GM13976 (cell line): ENCODE data around the gene FZR1.
"Not testable (repeated sequence)": the region's sequence is repeated elsewhere in the genome, so short reads cannot be mapped to it uniquely, and the experiment has no call there.

ENCODE experiments used
- DNase-seq: peaks from one replicate; pipeline ENCODE4 v3.0.0; 2012; ENCODE audit warnings: low spot score
- in situ Hi-C: fragments of 300-500 bp; cut with MboI; formaldehyde crosslinking; loops from one replicate; pipeline ENCODE4 v1.12.0; 2022; ENCODE audit warnings: low sequenced_read_pairs, mixed read lengths, inconsistent platforms; ENCODE audit not compliant: unreplicated experiment
- TF ChIP-seq, protein P1 (sequence below): IDR thresholded peaks from 2 replicates; pipeline ENCODE4 v1.5.1; 2012; ENCODE audit warnings: borderline replicate concordance, mild to moderate bottlenecking; ENCODE audit not compliant: insufficient read depth; ENCODE audit errors: extremely low read depth, missing control alignments, control extremely low read depth

Gene FZR1

DNA sequence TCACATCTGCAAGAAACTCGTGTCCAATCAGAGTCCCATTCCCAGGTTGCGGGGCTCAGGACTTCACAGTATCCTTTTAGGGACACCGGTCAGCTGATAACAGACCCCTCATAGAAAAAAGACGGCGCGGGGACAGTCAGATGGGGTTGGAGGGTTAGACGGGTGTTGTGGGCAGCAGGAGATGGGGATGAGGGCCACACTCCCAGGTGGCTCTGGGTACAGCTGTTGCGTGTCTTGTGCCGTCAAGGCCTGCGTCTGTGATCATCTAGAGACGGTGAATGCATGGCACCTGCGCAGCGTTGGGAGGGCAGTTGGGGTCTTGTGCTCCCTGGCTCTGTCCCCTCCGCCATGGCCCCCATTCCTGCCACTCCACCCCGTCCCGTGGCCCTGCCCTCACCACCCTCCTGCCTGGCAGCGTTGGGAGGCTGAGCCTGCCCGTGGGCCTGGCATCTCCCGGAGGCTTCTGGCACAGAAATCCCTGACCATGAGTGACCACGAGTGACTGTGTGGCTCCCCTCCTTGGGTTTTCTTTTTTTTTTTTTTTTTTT lies 18.9 kb downstream of the FZR1 start:
- DNase-seq, result no peak
- in situ Hi-C loops, result no loop called here
- TF ChIP-seq, protein P1, sequence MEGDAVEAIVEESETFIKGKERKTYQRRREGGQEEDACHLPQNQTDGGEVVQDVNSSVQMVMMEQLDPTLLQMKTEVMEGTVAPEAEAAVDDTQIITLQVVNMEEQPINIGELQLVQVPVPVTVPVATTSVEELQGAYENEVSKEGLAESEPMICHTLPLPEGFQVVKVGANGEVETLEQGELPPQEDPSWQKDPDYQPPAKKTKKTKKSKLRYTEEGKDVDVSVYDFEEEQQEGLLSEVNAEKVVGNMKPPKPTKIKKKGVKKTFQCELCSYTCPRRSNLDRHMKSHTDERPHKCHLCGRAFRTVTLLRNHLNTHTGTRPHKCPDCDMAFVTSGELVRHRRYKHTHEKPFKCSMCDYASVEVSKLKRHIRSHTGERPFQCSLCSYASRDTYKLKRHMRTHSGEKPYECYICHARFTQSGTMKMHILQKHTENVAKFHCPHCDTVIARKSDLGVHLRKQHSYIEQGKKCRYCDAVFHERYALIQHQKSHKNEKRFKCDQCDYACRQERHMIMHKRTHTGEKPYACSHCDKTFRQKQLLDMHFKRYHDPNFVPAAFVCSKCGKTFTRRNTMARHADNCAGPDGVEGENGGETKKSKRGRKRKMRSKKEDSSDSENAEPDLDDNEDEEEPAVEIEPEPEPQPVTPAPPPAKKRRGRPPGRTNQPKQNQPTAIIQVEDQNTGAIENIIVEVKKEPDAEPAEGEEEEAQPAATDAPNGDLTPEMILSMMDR, result no peak

GRCh38 chr19:3526507-3527237 lies 20.6 kb downstream of the FZR1 start:
- TF ChIP-seq, protein P1, result no peak
- in situ Hi-C loops, result no loop called here
- DNase-seq, result no peak

- no peak for DNase-seq
- in situ Hi-C loops, result no loop called here
- TF ChIP-seq, protein P1, result no peak
Observed at GRCh38 chr19:3527238-3527910, 21.3 kb downstream of the FZR1 start.

DNA sequence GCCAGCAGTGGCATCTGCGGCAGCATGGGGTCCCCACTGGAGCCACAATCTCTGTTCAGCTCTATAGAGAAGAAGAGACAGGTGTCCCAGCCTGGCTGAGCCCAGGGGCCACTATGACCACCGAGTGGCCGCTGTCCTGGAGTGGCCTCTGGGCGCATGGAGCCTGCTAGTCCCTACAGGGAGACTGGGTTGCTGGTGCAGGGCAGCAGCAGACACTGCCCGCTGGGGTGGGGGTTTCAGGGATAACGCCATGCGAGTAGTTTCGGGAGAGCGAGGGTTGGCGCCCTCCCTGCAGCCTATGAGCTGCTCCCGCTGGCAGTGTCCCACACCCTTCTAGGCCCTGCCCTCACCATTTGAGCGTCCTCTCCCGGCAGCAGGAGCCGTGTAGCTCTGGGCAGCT lies 22.0 kb downstream of the FZR1 start:
- in situ Hi-C loops, result no loop called here
- TF ChIP-seq, protein P1, result no peak
- no peak for DNase-seq

GRCh38 chr19:3528539-3529211 lies 22.6 kb downstream of the FZR1 start:
- no peak for DNase-seq
- TF ChIP-seq, protein P1, result no peak
- in situ Hi-C loops, result no loop called here

DNA sequence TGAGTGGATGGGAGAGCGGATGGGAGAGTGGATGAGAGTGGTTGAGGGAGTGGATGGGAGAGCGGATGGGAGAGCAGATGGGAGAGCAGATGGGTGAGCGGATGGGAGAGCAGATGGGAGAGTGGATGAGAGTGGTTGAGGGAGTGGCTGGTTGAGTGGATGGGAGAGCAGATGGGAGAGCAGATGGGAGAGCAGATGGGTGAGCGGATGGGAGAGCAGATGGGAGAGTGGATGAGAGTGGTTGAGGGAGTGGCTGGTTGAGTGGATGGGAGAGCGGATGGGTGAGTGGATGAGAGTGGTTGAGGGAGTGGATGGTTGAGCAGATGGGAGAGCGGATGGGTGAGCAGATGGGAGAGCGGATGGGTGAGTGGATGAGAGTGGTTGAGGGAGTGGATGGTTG lies 23.2 kb downstream of the FZR1 start:
- in situ Hi-C loops, DNase-seq: not testable (repeated sequence)
